GM18870 (cell line): Measurements from ENCODE around the gene TOX3.

Experiments
- ATAC-seq: cut with Tn5 transposase; IDR thresholded peaks from one replicate; pipeline ENCODE4 v1.9.1; 2021; ENCODE audit warnings: moderate library complexity; ENCODE audit not compliant: unreplicated experiment

TOX3 gene

GRCh38 chr16:52547004-52547833, at the start of gene TOX3:
Gene TOX3 (minus strand): TSS chr16:52547143. CDS start chr16:52546723, 420 bp downstream.
- no peak for ATAC-seq

GRCh38 chr16:52592778-52593177, 45.8 kb upstream of the TOX3 start:
- no peak for ATAC-seq

DNA sequence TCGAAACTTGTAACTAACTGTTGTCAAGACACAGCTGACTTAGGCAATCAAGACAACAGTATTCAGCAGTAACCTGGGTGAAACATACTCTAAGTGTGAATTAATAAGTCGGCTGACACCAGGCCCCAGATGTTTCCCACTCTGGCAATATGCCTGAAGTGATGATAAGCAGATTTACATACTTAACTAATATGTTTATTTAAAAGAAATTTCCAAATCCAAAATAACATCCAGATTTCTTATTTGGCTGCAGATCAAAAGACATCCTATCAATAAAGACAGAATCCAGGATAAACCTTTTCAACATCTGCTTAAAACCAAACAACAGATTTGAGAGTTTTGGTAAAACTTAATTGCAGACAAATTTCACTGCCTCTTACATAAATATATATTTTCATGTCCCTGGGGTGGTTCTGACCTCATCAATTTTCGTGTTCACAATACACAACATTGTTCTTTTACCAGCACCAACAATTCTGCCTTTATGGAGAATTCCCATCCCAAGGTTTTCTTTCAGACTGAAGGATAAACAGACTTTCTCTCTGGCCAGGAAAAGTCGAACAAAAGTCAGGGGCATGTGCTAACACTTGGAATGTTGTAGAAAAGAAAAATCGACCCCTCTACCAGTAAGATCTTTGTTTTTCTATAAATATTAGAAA, 45.1 kb upstream of the TOX3 start:
- ATAC-seq: no peak

DNA sequence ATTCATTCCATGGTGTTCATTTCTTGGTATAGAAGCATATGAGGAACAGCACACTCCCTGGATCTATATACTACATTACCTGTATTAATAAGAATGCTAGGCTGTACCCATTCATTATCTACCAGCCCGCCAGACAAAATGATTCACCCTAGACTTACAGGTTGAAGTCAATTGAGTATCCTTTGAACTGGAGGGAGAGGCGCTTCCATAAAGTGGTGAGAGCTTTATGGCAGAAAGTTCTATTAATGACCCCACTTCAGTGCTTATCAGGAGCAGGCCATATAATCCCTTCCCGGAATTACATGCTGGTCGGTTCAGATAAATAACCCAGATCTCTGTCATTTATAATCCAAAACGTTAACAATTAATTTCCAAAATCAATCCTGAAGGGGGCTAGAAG, 44.5 kb upstream of the TOX3 start:
- no peak for ATAC-seq

DNA sequence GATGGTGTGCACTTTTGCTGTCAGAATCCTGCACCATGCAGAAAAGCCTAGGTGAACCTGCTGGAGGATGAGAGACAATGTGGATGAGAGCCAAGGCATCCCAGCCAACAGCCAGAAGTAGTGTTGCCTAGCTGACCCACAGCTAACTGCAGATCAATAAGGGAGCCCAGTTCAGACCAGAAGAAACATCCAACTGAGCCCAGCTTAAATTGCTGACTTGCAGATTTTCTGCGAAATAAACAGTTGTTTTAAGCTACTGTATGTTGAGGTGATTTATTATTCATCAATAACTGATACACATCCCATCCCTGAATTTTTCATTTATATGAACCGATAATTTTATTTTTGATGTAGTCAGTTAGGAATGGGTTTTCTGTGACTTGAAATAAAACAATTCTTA, 39.2 kb upstream of the TOX3 start:
- no peak for ATAC-seq

GRCh38 chr16:52584354-52585320, 37.7 kb upstream of the TOX3 start:
- ATAC-seq: no peak

DNA sequence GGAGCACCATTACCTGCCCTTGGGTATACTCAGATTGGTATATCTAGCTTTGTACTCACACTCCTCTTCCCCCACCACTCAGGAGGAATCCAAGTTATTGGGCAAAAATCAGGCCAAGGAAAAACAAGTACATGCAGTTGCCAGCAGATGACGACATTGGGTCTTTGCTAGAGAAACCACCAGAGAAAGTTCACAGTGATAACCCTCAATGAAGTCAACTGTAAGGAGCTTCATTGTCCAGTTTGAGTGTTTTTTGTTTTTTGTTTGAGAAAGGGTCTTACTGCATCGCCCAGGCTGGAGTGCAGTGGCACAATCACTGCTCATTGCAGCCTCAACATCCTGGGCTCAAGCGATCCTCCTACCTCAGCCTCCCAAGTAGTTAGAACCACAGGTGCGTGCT, 34.6 kb upstream of the TOX3 start:
- no peak for ATAC-seq

DNA sequence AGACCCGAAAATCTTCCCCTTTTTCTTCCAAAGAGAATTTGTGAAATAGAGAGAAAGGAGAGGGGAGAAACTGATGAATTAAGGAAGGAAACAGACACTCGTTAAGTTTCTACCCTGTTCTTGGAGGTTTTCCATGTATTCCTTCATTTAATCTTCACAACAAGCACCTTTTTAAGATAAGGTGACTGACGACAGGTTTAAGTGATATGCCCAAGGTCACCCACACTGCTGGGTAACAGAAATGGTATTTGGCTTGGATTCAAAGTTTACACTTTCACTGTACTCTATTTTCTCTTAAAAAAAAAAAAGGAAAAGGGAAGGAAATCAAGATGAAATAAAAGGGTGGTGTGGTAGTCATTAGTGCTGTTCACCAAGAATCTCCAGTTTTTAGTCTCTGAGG, 33.5 kb upstream of the TOX3 start:
- ATAC-seq: no peak

- ATAC-seq: no peak
These were observed 32.0 kb upstream of the TOX3 start for GRCh38 chr16:52578829-52579498.

- no peak for ATAC-seq
These were observed 31.3 kb upstream of the TOX3 start for GRCh38 chr16:52578007-52578828.

GRCh38 chr16:52577130-52577706, 30.3 kb upstream of the TOX3 start:
- ATAC-seq: no peak

DNA sequence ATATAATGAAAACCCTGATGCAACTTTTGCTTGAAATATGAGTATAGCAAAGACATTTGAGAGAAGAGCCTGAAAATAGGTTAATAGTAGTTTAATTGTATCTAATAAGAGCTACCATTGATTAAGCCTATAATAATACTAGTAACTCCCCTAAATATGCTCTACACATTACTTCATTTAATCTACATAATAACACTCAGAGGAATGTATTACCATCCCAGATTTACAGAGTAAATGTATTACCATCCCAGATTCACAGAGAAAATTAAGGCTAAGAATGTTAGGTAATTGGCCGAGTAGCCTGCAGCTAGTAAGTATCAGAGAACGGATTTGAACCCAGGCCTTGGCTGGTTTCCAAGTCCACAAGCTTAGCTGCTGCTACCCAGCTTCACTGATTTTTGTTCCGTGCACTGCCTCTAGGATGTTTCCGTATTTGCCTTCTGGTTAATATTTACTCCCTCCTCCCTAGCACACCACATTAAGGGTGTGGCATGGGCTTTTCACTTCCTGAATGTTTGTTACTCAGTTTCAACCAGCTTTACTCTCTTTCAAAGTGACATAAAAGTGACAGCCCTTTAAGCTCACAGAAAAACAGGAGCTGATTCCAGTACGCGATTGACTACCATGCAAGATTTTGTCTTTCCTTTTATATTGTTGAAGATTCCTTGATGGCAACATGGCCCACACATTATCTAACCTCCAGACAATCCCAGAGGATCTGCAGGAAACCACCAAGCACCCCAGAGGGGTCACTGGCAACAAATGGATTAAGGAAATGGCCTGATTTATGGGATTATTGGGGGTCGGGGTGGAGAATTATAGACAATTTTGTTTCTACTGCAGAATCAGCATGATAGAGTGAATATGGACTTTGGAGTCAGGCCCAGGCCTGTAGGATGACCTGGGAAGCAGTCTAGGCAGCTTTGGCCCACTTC, 26.7 kb upstream of the TOX3 start:
- peak; percentile 96 for ATAC-seq

- ATAC-seq: no peak
These were observed 25.7 kb upstream of the TOX3 start for GRCh38 chr16:52572656-52573055.

DNA sequence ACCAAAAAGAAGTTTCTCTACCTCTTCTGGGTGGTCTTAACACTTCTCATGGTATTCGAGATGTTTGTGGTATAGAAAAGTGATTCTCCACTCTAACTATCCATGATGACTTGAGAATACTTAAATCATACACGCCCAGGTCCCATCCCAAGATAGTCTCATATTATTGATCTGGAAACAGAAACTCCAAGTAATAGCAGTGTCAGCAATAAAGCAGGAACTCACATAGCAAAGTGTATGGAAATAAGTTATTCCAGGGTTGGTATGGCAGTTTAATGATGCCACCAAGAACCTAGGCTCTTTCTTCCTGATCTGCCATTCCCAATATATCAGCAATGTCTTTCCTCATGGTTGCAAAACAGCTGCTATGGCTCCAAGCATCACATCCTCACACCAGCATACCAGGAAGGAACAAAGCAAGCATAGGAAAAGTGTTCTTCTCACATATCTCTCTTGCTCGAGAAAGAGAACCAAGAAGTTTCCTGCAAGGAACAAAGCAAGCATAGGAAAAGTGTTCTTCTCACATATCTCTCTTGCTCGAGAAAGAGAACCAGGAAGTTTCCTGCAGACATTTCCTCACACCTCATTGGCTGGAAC, 23.6 kb upstream of the TOX3 start:
- ATAC-seq: no peak

- ATAC-seq: no peak
These were observed 22.8 kb upstream of the TOX3 start for GRCh38 chr16:52569701-52570100.

DNA sequence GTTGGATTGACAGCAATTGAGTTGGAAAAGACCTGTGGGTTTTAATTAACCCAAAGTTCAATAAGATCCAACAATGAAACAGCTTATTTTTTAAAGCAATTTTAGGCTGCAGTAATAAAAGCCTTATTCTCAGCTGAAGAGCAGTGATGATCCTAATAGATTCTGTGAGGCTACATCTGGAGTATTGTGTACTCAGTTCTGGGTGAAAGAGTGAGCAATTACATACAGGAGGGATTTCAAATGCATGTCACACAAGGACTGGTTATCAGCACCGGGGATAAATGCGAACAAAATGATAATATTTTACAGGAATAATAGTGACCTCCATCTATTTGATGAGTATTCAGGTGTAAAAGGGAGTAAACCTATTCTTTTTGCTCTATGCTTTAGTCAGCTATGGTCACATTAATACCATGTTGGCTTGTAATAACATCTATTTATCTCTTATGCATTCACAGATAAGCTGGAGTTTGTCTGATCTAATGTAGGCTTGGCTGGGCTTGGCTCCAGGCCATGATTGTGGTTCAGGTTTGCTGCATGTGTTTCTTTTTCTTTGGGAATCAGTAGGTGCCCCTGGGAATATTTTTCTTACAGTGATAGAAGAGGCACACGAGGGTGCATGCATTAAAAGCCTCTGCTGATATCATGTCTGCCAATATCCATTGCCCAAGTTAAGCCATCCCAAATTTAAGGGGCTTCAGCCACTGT, 22.2 kb upstream of the TOX3 start:
- no peak for ATAC-seq

DNA sequence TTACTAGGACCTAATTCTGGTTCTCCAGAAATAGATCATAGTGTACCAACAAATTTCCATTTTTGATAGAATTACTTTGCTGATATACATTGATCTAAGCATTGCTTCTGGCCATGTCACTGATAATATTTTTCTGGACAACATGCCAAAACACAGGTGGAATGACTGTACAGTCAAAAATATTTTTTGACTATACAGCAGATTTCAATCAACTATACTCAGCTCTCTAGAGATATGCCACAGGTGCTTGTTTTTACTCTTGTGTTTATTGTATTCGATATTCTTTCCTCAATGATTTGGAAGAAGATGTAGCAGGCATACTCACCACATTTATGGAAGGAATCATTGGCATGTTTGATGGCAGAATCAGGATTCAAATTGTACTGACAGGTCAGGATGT, 21.6 kb upstream of the TOX3 start:
- no peak for ATAC-seq
